ENCODE measurements around the gene CPEB3.

Gene CPEB3

DNA sequence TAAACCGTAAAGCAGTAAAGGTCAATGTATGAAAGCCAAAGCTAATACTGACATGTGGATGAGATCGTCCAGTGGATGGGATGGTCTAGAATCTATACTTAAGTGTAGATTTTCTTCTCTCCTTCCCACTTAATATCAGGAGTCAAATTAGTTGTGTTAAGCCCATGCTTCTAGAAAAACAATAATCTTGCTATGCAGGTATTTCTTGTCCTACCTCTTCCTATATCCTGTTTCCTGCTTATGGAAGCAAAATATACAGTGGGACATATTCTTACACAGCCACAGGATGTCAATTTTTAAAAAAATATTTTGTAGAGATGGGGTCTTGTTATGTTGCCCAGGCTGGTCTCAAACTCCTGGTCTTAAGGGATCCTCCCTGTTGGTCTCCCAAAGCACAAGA is 27.5 kb downstream of the CPEB3 start:
- no peak overlapping the region for H3K4me3 ChIP-seq (ENCODE audit: low read length)
- no peaks in the 10 kb centered on the region for H3K4me1 ChIP-seq (ENCODE audit: control insufficient read depth, insufficient read depth, low read length)
- H3K9ac ChIP-seq (ENCODE audit: low read length), result no peak overlapping the region
- no peaks in the 10 kb centered on the region for H3K27me3 ChIP-seq (ENCODE audit: control insufficient read depth, insufficient read depth, low read length)
- H3K36me3 ChIP-seq (ENCODE audit: control insufficient read depth, insufficient read depth, low read length), result no peaks in the 10 kb centered on the region
- no peaks in the 10 kb centered on the region for H3K9me3 ChIP-seq (ENCODE audit: control insufficient read depth, low read length)

DNA sequence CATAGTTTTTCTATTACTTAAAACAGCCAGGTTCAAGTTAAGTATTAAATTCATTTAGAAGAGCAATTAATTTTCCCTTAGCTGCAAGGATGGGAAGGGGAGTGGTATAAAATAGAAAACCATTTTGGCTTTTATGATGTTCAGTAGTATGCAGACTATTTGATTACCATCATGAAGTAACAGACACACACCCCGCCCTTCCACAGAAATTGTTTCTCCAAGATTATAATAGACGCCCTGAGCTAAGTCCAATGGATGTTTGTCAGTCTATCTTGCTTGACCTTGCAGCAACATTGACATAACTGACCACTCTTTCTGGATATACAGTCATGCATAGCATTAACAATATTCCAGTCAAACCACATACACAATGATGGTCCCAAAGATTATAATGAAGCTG is 42.3 kb downstream of the CPEB3 start:
- Histone ChIP-seq H3K9ac (ENCODE audit: low read length) (no peak overlapping the region), H3K9me3 (ENCODE audit: control insufficient read depth, low read length) (no peaks in the 10 kb centered on the region), H3K4me3 (ENCODE audit: low read length) (no peak overlapping the region), H3K27me3 (ENCODE audit: control insufficient read depth, insufficient read depth, low read length) (no peaks in the 10 kb centered on the region), H3K4me1 (ENCODE audit: control insufficient read depth, insufficient read depth, low read length) (peaks cover under 1% of the 10 kb centered on the region), H3K36me3 (ENCODE audit: control insufficient read depth, insufficient read depth, low read length) (no peaks in the 10 kb centered on the region)

DNA sequence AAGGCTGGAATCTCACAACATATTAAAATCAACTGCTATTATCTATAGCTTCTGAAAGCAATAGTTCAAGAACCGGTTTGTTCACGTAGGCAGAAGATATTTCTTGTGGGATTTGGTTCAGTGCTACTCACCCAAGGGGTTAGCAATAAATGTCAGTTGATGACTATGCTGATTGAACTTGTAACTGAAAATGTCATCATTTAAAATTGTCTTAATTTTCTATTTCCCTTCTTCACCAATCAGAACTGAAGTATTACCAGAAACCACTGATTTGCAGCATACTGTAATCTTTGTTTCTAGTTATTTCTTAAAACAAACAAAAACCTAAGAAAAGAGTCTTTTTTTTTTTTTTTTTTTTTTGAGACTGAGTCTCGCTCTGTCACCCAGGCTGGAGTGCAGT is 46.1 kb downstream of the CPEB3 start:
- H3K36me3 ChIP-seq (ENCODE audit: control insufficient read depth, insufficient read depth, low read length), result no peaks in the 10 kb centered on the region
- H3K27me3 ChIP-seq (ENCODE audit: control insufficient read depth, insufficient read depth, low read length), result no peaks in the 10 kb centered on the region
- H3K9me3 ChIP-seq (ENCODE audit: control insufficient read depth, low read length), result no peaks in the 10 kb centered on the region
- peaks cover 9% of the 10 kb centered on the region for H3K4me1 ChIP-seq (ENCODE audit: control insufficient read depth, insufficient read depth, low read length)
- no peak overlapping the region for H3K4me3 ChIP-seq (ENCODE audit: low read length)
- H3K9ac ChIP-seq (ENCODE audit: low read length), result no peak overlapping the region

DNA sequence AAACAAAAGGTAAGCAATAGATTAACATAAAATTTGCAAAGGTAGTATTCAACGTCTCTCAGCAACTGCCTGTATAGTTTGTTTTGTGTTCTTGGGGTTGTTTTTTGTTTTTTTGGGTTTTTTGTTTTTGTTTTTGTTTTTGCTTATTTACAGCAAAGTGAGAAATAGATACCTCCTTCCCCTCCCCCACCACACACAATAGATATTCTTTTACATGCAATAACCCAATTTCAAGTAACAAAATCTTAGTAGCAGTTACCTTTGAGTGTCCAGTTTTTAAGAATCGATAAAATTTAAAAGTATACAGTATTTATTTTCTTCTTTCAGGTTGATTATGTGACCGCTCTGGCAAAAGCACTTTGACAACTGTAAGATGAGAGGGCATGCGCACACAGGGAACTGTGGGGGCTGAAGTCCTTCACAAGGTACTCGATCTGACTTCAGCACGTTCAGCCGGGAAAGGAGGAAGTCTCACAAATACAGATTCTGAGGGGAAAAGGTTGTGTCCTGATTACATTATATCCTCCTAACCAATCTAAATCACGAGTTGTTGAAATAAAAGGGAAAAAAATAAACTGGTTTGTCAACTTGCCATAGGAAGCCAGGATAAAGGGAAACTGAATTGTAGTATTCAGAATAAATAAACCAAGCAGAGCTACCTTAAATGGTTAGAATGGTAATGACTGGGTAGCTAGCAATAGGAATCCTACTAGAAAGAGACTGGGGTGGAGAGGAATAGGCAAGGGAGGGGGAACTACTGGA is 47.8 kb downstream of the CPEB3 start:
- no peaks in the 10 kb centered on the region for H3K36me3 ChIP-seq (ENCODE audit: control insufficient read depth, insufficient read depth, low read length)
- H3K9ac ChIP-seq (ENCODE audit: low read length), result peak overlapping the region; percentile 53
- no peaks in the 10 kb centered on the region for H3K27me3 ChIP-seq (ENCODE audit: control insufficient read depth, insufficient read depth, low read length)
- no peaks in the 10 kb centered on the region for H3K9me3 ChIP-seq (ENCODE audit: control insufficient read depth, low read length)
- H3K4me3 ChIP-seq (ENCODE audit: low read length), result peak overlapping the region; percentile 36
- H3K4me1 ChIP-seq (ENCODE audit: control insufficient read depth, insufficient read depth, low read length), result peaks cover 18% of the 10 kb centered on the region

- H3K36me3 ChIP-seq (ENCODE audit: control insufficient read depth, insufficient read depth, low read length), result no peaks in the 10 kb centered on the region
- H3K4me1 ChIP-seq (ENCODE audit: control insufficient read depth, insufficient read depth, low read length), result peaks cover 22% of the 10 kb centered on the region
- H3K4me3 ChIP-seq (ENCODE audit: low read length), result no peak overlapping the region
- no peak overlapping the region for H3K9ac ChIP-seq (ENCODE audit: low read length)
- no peaks in the 10 kb centered on the region for H3K9me3 ChIP-seq (ENCODE audit: control insufficient read depth, low read length)
- no peaks in the 10 kb centered on the region for H3K27me3 ChIP-seq (ENCODE audit: control insufficient read depth, insufficient read depth, low read length)
Measured at GRCh38 chr10:92242380-92242779, 48.5 kb downstream of the CPEB3 start.

DNA sequence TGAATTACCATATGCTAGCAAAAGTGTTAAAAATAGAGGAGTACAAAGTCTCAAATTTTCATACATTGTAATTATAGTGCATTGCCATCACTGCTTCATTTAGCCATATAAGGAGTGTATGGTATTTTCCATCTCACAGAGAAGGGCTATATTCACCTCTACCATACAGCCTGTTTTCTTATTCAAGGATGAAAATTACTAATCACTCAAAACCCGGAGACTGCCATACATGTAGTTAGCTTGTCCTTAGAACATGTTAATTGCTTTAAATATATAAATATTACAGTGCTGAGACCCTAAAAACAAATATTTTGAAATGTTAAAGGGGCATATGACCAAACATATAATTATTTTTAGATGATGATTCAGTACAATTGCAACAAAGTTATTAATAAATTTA is 49.4 kb downstream of the CPEB3 start:
- Histone ChIP-seq H3K36me3 (ENCODE audit: control insufficient read depth, insufficient read depth, low read length) (no peaks in the 10 kb centered on the region), H3K9me3 (ENCODE audit: control insufficient read depth, low read length) (no peaks in the 10 kb centered on the region), H3K4me1 (ENCODE audit: control insufficient read depth, insufficient read depth, low read length) (peaks cover 22% of the 10 kb centered on the region), H3K4me3 (ENCODE audit: low read length) (peak overlapping the region; percentile 36), H3K27me3 (ENCODE audit: control insufficient read depth, insufficient read depth, low read length) (no peaks in the 10 kb centered on the region), H3K9ac (ENCODE audit: low read length) (peak overlapping the region; percentile 71)

DNA sequence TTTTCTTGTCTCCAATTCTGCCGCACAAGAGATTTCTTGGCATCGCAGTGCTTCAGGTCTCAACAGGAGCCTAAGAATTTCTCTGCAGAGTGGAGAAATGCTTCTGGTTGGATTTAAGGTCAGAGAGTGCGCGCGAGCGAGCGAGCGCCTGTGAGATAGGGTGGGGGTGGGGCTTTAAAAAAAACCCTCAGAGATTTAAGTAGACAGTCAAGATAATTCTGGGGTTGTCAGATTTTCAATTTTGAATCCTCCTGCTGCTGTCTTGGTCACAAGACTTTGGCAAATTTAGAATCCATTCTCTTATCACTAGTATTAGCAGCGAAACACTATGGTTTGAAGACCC is 49.7 kb downstream of the CPEB3 start:
- H3K4me1 ChIP-seq (ENCODE audit: control insufficient read depth, insufficient read depth, low read length), result peaks cover 22% of the 10 kb centered on the region
- no peaks in the 10 kb centered on the region for H3K36me3 ChIP-seq (ENCODE audit: control insufficient read depth, insufficient read depth, low read length)
- H3K27me3 ChIP-seq (ENCODE audit: control insufficient read depth, insufficient read depth, low read length), result no peaks in the 10 kb centered on the region
- no peaks in the 10 kb centered on the region for H3K9me3 ChIP-seq (ENCODE audit: control insufficient read depth, low read length)
- peak overlapping the region; percentile 36 for H3K4me3 ChIP-seq (ENCODE audit: low read length)
- peak overlapping the region; percentile 71 for H3K9ac ChIP-seq (ENCODE audit: low read length)

DNA sequence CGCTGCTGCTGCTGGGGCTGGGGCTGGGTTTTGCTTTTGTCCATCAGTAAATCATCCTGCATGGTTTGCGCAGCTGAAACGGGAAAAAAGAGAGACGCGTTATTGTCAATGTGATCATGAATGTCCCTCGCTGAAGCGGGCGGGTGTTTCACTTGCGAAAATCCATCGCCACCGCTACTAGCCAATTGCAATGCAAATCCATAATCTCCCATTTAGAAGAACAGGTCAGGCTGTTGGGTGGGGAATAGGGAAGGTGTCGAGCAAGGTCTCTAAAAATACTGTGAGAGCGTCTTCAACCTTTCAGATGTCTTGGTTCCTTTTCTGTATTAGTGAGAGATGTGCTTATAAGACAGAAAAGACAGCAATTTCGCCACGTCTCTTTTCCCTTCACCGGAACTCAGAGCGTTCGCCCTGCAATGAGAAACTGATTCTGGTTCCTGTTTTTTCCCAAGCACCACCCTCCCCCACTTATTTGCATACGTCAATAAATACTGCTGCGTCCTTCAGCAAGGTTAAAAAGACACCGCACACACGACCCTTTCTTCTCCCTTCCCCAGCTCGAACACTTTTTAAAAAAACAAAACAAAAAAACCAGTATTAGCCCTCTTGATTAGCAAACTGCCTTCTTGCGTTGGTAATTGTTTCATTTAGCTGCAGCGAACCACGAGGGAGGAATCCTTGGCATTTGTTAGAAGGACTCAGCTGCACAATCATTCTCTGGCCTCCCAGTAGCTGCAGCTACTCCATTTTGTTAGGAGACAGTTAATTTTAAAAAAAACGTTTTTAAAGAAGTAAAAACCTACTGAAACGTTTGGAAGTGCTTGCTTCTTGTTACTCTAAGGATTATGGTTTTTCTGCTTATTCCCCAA is 50.4 kb downstream of the CPEB3 start:
- Histone ChIP-seq H3K4me3 (ENCODE audit: low read length) (peak overlapping the region; percentile 36), H3K4me1 (ENCODE audit: control insufficient read depth, insufficient read depth, low read length) (peaks cover 22% of the 10 kb centered on the region), H3K36me3 (ENCODE audit: control insufficient read depth, insufficient read depth, low read length) (no peaks in the 10 kb centered on the region)

GRCh38 chr10:92239600-92240288 is 51.1 kb downstream of the CPEB3 start:
- H3K4me1 ChIP-seq (ENCODE audit: control insufficient read depth, insufficient read depth, low read length), result peaks cover 22% of the 10 kb centered on the region
- H3K36me3 ChIP-seq (ENCODE audit: control insufficient read depth, insufficient read depth, low read length), result no peaks in the 10 kb centered on the region
- no peaks in the 10 kb centered on the region for H3K27me3 ChIP-seq (ENCODE audit: control insufficient read depth, insufficient read depth, low read length)
- H3K9ac ChIP-seq (ENCODE audit: low read length), result peak overlapping the region; percentile 71
- no peaks in the 10 kb centered on the region for H3K9me3 ChIP-seq (ENCODE audit: control insufficient read depth, low read length)
- H3K4me3 ChIP-seq (ENCODE audit: low read length), result peak overlapping the region; percentile 36

More for the DNA sequence above, 50.4 kb downstream of the CPEB3 start:
- Histone ChIP-seq H3K27me3 (ENCODE audit: control insufficient read depth, insufficient read depth, low read length) (no peaks in the 10 kb centered on the region), H3K9me3 (ENCODE audit: control insufficient read depth, low read length) (no peaks in the 10 kb centered on the region), H3K9ac (ENCODE audit: low read length) (peak overlapping the region; percentile 71)

DNA sequence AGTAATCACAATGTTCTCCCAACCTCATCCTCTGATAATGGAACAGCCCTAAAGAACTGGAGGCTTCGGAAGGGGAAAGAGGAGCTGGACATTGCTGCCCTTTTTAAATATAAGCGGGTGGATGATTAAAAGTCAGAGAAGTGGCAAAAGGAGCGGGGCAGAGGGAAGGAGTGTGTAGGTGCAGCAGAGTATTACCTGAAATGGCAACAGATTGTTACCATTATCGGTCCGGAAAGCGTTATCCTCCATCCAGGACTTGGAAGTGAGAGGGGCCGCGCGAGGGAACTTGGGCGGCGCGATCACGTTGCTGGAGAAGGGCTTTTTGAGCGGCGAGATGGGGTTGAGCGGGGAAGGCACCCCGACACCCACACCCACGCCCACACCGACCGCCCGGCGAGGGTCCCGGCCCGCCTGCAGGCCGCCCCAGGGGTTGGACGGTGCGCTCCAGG is 51.7 kb downstream of the CPEB3 start:
- Histone ChIP-seq H3K4me3 (ENCODE audit: low read length) (peak overlapping the region; percentile 36), H3K27me3 (ENCODE audit: control insufficient read depth, insufficient read depth, low read length) (no peaks in the 10 kb centered on the region), H3K36me3 (ENCODE audit: control insufficient read depth, insufficient read depth, low read length) (no peaks in the 10 kb centered on the region), H3K4me1 (ENCODE audit: control insufficient read depth, insufficient read depth, low read length) (peaks cover 22% of the 10 kb centered on the region), H3K9ac (ENCODE audit: low read length) (peak overlapping the region; percentile 71), H3K9me3 (ENCODE audit: control insufficient read depth, low read length) (no peaks in the 10 kb centered on the region)

GRCh38 chr10:92238586-92239098 is 52.2 kb downstream of the CPEB3 start:
- no peaks in the 10 kb centered on the region for H3K9me3 ChIP-seq (ENCODE audit: control insufficient read depth, low read length)
- H3K27me3 ChIP-seq (ENCODE audit: control insufficient read depth, insufficient read depth, low read length), result no peaks in the 10 kb centered on the region
- peaks cover 22% of the 10 kb centered on the region for H3K4me1 ChIP-seq (ENCODE audit: control insufficient read depth, insufficient read depth, low read length)
- peak overlapping the region; percentile 71 for H3K9ac ChIP-seq (ENCODE audit: low read length)
- peak overlapping the region; percentile 36 for H3K4me3 ChIP-seq (ENCODE audit: low read length)
- H3K36me3 ChIP-seq (ENCODE audit: control insufficient read depth, insufficient read depth, low read length), result no peaks in the 10 kb centered on the region
